ENCODE measurements around the gene PCDHGA2.
"Not testable (repeated sequence)": the region's sequence is repeated elsewhere in the genome, so short reads cannot be mapped to it uniquely, and the experiment has no call there.

Gene PCDHGA2

DNA sequence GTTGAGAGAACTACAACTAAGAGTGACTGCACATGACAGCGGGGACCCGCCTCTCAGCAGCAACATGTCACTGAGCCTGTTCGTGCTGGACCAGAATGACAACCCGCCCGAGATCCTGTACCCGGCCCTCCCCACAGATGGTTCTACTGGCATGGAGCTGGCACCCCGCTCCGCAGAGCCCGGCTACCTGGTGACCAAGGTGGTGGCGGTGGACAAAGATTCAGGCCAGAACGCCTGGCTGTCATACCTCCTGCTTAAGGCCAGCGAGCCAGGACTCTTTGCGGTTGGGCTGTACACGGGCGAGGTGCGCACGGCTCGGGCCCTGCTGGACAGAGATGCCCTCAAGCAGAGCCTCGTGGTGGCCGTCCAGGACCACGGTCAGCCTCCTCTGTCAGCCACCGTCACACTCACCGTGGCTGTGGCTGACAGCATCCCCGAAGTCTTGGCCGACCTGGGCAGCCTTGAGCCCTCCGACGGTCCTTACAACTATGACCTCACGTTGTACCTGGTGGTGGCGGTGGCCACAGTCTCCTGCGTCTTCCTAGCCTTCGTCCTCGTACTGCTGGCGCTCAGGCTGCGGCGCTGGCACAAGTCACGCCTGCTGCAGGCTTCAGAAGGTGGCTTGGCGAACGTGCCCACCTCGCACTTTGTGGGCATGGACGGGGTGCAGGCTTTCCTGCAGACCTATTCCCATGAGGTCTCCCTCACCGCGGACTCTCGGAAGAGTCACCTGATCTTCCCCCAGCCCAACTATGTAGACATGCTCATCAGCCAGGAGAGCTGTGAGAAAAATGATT is 46.1 kb downstream of the PCDHGA2 start:
- no peaks in the 10 kb centered on the region for H3K27me3 Mint-ChIP-seq (ENCODE audit: low read depth)
- peaks cover 74% of the 10 kb centered on the region for H3K9me3 Mint-ChIP-seq
- no peak overlapping the region for H3K4me3 Mint-ChIP-seq
- no peak overlapping the region for H3K27ac Mint-ChIP-seq
- H3K4me1 Mint-ChIP-seq = no peaks in the 10 kb centered on the region
- TF ChIP-seq, protein P1, sequence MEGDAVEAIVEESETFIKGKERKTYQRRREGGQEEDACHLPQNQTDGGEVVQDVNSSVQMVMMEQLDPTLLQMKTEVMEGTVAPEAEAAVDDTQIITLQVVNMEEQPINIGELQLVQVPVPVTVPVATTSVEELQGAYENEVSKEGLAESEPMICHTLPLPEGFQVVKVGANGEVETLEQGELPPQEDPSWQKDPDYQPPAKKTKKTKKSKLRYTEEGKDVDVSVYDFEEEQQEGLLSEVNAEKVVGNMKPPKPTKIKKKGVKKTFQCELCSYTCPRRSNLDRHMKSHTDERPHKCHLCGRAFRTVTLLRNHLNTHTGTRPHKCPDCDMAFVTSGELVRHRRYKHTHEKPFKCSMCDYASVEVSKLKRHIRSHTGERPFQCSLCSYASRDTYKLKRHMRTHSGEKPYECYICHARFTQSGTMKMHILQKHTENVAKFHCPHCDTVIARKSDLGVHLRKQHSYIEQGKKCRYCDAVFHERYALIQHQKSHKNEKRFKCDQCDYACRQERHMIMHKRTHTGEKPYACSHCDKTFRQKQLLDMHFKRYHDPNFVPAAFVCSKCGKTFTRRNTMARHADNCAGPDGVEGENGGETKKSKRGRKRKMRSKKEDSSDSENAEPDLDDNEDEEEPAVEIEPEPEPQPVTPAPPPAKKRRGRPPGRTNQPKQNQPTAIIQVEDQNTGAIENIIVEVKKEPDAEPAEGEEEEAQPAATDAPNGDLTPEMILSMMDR (IDR thresholded peaks at IDR 0.05; ENCODE audit: unreplicated experiment in 3 of 3) = no peak
- H3K36me3 Mint-ChIP-seq (ENCODE audit: low read depth) = peaks cover 18% of the 10 kb centered on the region

DNA sequence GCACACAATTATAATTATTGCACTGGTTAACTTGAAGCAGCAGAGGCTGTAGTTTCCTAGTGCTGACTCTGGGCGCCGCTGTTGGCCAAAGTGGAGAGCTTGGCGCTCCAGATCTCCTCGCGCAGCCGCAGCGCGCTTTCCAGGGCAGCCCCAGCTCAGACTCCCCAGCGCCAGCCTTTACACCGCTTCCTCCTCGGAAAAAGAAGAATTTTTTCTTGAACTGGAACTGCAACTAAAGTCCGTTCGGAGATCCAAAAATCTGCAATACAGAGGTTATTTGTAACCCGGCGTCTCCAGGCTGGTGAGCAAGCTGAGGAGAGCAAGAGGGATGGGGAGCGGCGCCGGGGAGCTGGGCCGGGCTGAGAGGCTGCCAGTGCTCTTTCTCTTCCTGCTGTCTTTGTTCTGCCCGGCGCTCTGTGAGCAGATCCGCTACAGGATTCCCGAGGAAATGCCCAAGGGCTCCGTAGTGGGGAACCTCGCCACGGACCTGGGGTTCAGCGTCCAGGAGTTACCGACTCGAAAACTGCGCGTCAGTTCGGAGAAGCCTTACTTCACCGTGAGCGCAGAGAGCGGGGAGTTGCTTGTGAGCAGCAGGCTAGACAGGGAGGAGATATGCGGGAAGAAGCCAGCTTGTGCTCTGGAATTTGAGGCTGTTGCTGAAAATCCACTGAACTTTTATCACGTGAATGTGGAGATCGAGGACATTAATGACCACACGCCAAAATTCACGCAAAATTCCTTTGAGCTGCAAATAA is 49.2 kb downstream of the PCDHGA2 start, which contains the start of gene PCDHGB4:
Gene PCDHGB4 (plus strand): TSS at position 142 of the 755 bp plus-strand sequence. CDS start 187 bp downstream, at position 329.
- H3K4me1 Mint-ChIP-seq; H3K27me3 Mint-ChIP-seq (ENCODE audit: low read depth): not testable (repeated sequence)
- Mint-ChIP-seq H3K27ac (peak within 1 kb of the TSS in 1 of 3 experiments; percentile 58), H3K36me3 (ENCODE audit: low read depth) (peaks cover 38% of the 10 kb centered on the region), H3K9me3 (peaks cover 74% of the 10 kb centered on the region), H3K4me3 (peak within 1 kb of the TSS; percentile 65 to 82 (median 78))
- TF ChIP-seq, protein P1 (IDR thresholded peaks at IDR 0.05; ENCODE audit: unreplicated experiment in 3 of 3) = peak; percentile 10 to 41 (median 25)

DNA sequence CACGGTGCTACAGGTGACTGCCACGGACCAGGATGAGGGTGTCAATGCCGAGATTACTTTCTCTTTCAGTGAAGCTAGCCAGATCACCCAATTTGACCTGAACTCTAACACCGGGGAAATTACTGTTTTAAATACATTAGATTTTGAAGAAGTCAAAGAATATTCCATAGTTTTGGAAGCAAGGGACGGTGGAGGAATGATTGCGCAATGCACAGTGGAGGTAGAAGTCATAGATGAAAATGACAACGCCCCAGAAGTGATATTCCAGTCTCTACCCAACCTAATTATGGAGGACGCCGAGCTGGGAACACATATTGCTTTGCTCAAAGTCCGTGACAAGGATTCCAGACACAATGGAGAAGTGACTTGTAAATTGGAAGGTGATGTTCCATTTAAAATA is 50.1 kb downstream of the PCDHGA2 start:
- Mint-ChIP-seq H3K27ac (no peak overlapping the region), H3K4me3 (peak overlapping the region in 1 of 3 experiments; percentile 1), H3K9me3 (peaks cover 76% of the 10 kb centered on the region), H3K4me1 (no peaks in the 10 kb centered on the region), H3K27me3 (ENCODE audit: low read depth) (no peaks in the 10 kb centered on the region), H3K36me3 (ENCODE audit: low read depth) (peaks cover 41% of the 10 kb centered on the region)
- TF ChIP-seq, protein P1 (IDR thresholded peaks at IDR 0.05; ENCODE audit: unreplicated experiment in 3 of 3) = no peak

DNA sequence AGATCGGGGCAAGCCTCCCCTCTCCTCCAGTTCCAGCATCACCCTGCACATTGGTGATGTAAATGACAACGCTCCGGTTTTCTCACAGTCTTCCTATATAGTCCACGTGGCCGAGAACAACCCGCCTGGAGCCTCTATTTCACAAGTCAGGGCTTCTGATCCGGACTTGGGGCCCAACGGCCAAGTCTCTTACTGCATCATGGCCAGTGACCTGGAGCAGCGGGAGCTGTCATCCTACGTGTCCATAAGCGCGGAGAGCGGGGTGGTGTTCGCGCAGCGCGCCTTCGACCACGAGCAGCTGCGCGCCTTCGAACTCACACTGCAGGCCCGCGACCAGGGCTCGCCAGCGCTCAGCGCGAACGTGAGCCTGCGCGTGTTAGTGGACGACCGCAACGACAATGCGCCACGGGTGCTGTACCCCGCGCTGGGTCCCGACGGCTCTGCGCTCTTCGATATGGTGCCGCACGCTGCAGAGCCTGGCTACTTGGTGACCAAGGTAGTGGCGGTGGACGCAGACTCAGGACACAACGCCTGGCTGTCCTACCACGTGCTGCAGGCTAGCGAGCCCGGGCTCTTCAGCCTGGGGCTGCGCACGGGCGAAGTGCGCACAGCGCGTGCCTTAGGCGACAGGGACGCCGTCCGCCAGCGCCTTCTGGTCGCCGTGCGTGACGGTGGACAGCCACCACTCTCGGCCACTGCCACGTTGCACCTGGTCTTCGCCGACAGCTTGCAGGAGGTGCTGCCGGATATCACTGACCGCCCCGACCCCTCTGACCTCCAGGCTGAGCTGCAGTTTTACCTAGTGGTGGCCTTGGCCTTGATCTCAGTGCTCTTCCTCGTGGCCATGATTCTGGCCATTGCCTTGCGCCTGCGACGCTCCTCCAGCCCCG is 50.8 kb downstream of the PCDHGA2 start:
- Mint-ChIP-seq H3K9me3 (peaks cover 75% of the 10 kb centered on the region), H3K36me3 (ENCODE audit: low read depth) (peaks cover 46% of the 10 kb centered on the region), H3K27me3 (ENCODE audit: low read depth) (no peaks in the 10 kb centered on the region), H3K27ac (no peak overlapping the region), H3K4me3 (peak overlapping the region in 1 of 3 experiments; percentile 53), H3K4me1 (no peaks in the 10 kb centered on the region)
- TF ChIP-seq, protein P1 (IDR thresholded peaks at IDR 0.05; ENCODE audit: unreplicated experiment in 3 of 3) = no peak

DNA sequence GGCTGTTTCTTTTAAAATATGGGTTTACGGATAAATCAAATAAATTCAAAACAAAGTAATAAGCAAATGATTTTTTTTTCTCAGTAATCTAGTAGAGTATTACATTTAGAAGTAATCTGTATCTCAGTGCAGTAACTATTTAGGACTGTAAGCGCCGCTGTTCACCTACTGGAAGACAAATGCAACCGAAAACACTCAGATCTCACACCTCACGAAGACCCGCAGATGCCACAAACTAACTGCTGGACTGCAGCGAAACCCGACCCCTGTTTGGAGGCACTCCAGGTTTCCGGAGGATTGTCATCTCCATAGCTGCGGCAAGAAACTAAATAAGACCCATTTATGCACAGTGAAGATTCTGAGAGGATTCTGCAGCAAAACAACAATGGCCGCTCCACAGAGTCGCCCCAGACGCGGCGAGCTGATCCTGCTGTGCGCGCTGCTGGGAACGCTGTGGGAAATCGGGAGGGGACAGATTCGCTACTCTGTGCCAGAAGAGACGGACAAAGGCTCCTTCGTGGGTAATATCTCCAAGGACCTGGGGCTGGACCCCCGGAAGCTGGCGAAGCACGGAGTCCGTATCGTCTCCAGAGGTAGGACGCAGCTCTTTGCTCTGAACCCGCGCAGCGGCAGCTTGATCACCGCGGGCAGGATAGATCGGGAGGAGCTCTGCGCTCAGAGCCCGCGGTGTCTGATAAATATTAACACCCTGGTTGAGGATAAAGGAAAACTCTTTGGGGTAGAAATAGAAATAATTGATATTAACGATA is 54.1 kb downstream of the PCDHGA2 start, which contains the start of gene PCDHGA8:
Gene PCDHGA8 (plus strand): TSS at position 205 of the 770 bp plus-strand sequence. CDS start 181 bp downstream, at position 386.
- Mint-ChIP-seq H3K9me3 (peaks cover 68% of the 10 kb centered on the region), H3K27ac (no peak within 1 kb of the TSS), H3K36me3 (ENCODE audit: low read depth) (peaks cover 63% of the 10 kb centered on the region), H3K27me3 (ENCODE audit: low read depth) (no peaks in the 10 kb centered on the region), H3K4me1 (no peaks in the 10 kb centered on the region), H3K4me3 (no peak within 1 kb of the TSS)
- TF ChIP-seq, protein P1 (IDR thresholded peaks at IDR 0.05; ENCODE audit: unreplicated experiment in 3 of 3) = no peak
